Endothelial cell of umbilical vein (primary cell): ENCODE results near the gene PRKD2.

ENCODE experiments used
- FOS ChIP-seq: IDR thresholded peaks from 2 replicates; pipeline ENCODE4 v1.6.1; 2011; ENCODE audit warnings: mild to moderate bottlenecking, low read length, moderate library complexity, borderline replicate concordance; ENCODE audit not compliant: insufficient read depth
- POLR2A ChIP-seq: IDR thresholded peaks from 2 replicates; pipeline ENCODE4 v1.6.1; 2012; ENCODE audit warnings: low read depth, mild to moderate bottlenecking, control low read depth, low read length

DNA sequence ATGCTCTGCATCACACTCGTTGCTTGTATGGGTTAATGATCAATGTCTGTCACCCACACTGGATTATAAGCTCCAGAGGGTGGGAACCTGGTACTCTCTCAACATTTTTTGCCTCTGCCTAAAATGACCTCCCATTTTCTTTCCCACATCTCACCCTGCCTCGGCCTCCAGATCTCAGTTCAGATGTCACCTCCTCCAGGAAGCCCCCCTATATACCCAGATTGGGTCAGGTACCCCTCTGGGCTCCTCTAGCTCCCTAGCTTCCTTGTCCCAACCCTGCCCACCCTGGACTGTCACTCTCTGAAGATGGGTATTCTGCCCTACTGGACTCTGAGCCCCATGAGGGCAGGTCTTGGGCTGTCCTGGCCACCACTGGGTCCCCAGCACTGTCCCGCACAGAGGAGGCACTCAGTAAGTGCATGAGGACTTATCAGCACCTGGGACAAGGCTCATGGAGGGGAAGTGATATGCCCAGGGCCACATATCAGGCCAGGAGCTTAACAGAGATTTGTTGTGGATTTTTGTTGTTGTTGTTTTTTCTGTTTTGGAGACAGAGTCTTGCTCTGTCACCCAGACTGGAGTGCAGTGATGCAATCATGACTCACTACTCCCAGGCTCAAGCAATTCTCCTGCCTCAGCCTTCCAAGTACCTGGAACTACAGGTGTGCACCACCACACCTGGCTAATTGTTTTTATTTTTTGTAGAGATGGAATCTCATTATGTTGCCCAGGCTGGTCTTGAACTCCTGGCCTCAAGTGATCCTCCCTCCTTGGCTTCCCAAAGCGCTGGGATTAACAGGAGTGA lies 23.8 kb downstream of the PRKD2 start:
- no peak for TF ChIP-seq FOS
- TF ChIP-seq POLR2A = no peak
